GM23248 (cell line): ENCODE data around the gene MYO9A. TPM values are rescaled to one million over a fixed set of nuclear protein-coding genes. Genes with fewer than 3 reads are reported as not detected.

Experiments
- DNase-seq: peaks from one replicate; pipeline ENCODE4 v3.0.0-alpha.2; 2015
- H2AFZ ChIP-seq: fragments of 200-600 bp; sonication (generic); 2 replicates; pipeline ENCODE4 v1.6.1; 2016; ENCODE audit warnings: antibody characterized with exemption
- H3F3A ChIP-seq: fragments of 200-600 bp; sonication (generic); 2 replicates; pipeline ENCODE4 v1.6.1; 2016; ENCODE audit warnings: mild to moderate bottlenecking, antibody characterized with exemption, mixed run types; ENCODE audit not compliant: insufficient read depth
- H3K27ac ChIP-seq: fragments of 200-600 bp; sonication (generic); 2 replicates; pipeline ENCODE4 v1.5.1; 2016; ENCODE audit warnings: mild to moderate bottlenecking
- H3K27me3 ChIP-seq: fragments of 200-600 bp; sonication (generic); replicated peaks from 2 replicates; pipeline ENCODE4 v1.6.1; 2016; ENCODE audit warnings: mild to moderate bottlenecking; ENCODE audit not compliant: insufficient read depth
- H3K36me3 ChIP-seq: fragments of 200-600 bp; sonication (generic); 2 replicates; pipeline ENCODE4 v1.6.1; 2016; ENCODE audit warnings: low read depth, mild to moderate bottlenecking
- H3K4me1 ChIP-seq: fragments of 200-600 bp; sonication (generic); 2 replicates; pipeline ENCODE4 v1.6.1; 2016; ENCODE audit warnings: mild to moderate bottlenecking; ENCODE audit not compliant: insufficient read depth
- H3K4me2 ChIP-seq: fragments of 200-600 bp; sonication (generic); one replicate; pipeline ENCODE4 v1.6.1; 2016; ENCODE audit warnings: mild to moderate bottlenecking; ENCODE audit not compliant: unreplicated experiment
- H3K4me3 ChIP-seq: fragments of 200-600 bp; sonication (generic); 2 replicates; pipeline ENCODE4 v1.5.1; 2016; ENCODE audit warnings: mild to moderate bottlenecking
- H3K79me2 ChIP-seq: fragments of 200-600 bp; sonication (generic); 2 replicates; pipeline ENCODE4 v1.6.1; 2016; ENCODE audit warnings: mild to moderate bottlenecking; ENCODE audit not compliant: insufficient read depth
- H3K9ac ChIP-seq: fragments of 200-600 bp; sonication (generic); 2 replicates; pipeline ENCODE4 v1.6.1; 2016; ENCODE audit warnings: mild to moderate bottlenecking
- H3K9me2 ChIP-seq: fragments of 200-600 bp; sonication (generic); 2 replicates; pipeline ENCODE4 v1.6.1; 2016; ENCODE audit warnings: mixed run types, mild to moderate bottlenecking, moderate library complexity; ENCODE audit not compliant: insufficient read depth
- H3K9me3 ChIP-seq: fragments of 200-600 bp; sonication (generic); one replicate; pipeline ENCODE4 v1.6.1; 2017; ENCODE audit warnings: low read depth
- H4K20me1 ChIP-seq: fragments of 200-600 bp; sonication (generic); 2 replicates; pipeline ENCODE4 v1.6.0; 2016; ENCODE audit not compliant: insufficient read depth
- EZH2 ChIP-seq: fragments of 200-600 bp; sonication (generic); IDR thresholded peaks from 2 replicates; pipeline ENCODE4 v1.6.1; 2018; ENCODE audit warnings: antibody characterized with exemption, mild to moderate bottlenecking; ENCODE audit not compliant: insufficient read depth, poor library complexity, severe bottlenecking
- EZH2phosphoT487 ChIP-seq: fragments of 200-600 bp; sonication (generic); IDR thresholded peaks from 2 replicates; pipeline ENCODE4 v1.6.1; 2018; ENCODE audit warnings: antibody characterized with exemption, moderate library complexity, mild to moderate bottlenecking, low read depth; ENCODE audit not compliant: insufficient read depth
- WGBS, 2 experiments: methylation state at CpG; one replicate each; pipeline ENCODE4 v1.1.6; 2015 to 2017; ENCODE audit warnings: low lambda C conversion rate in 2 of 2, low coverage in 1 of 2; ENCODE audit errors: missing lambda C conversion rate in 2 of 2; 5-methylcytosine and 5-hydroxymethylcytosine counted together
- in situ Hi-C: fragments of 300-500 bp; cut with MboI; formaldehyde crosslinking; loops from 2 replicates; pipeline ENCODE4 v1.15.0; 2020
- polyA plus RNA-seq: library from polyadenylated mRNA; unstranded; fragments of >200 nt; fragmentation: Nextera tagmentation; extraction: Ambion mirVana; gene quantifications from 2 replicates; pipeline ENCODE4 v1.2.1, GENCODE V29; 2016
- total RNA-seq: library from RNA; depleted of rRNA; stranded (reverse); fragments of >200 nt; shearing (Covaris generic); gene quantifications from 2 replicates; pipeline ENCODE4 v1.2.3, GENCODE V29; 2014

The MYO9A gene
- total and polyA plus RNA-seq, 2 experiments from 2014 or later = 10.6 to 20.4 TPM

- H3K27ac ChIP-seq = no peak overlapping the region
- H3K4me1 ChIP-seq = peaks cover 17% of the 10 kb centered on the region
Measured at GRCh38 chr15:71804695-71805470, 313.1 kb downstream of the MYO9A start.

GRCh38 chr15:71804226-71804625 lies 313.7 kb downstream of the MYO9A start:
- H3K79me2 ChIP-seq = no peaks in the 10 kb centered on the region
- H3K4me3 ChIP-seq = no peak overlapping the region
- no peaks in the 10 kb centered on the region for H3F3A ChIP-seq
- no peak overlapping the region for H2AFZ ChIP-seq
- no peaks in the 10 kb centered on the region for H3K9me2 ChIP-seq
- H3K27ac ChIP-seq = no peak overlapping the region
- H3K36me3 ChIP-seq = no peaks in the 10 kb centered on the region
- TF ChIP-seq EZH2 = no peak
- TF ChIP-seq EZH2phosphoT487 = no peak
- no peak overlapping the region for H3K4me2 ChIP-seq
- no peak for DNase-seq
- WGBS, 2 experiments = 68 to 69% methylated on average over 5 of the region's 5 CpGs
- in situ Hi-C loops = no loop called here
- H3K9me3 ChIP-seq = no peaks in the 10 kb centered on the region
- H3K4me1 ChIP-seq = peaks cover 17% of the 10 kb centered on the region
- H3K27me3 ChIP-seq = no peaks in the 10 kb centered on the region
- no peak overlapping the region for H3K9ac ChIP-seq
- no peaks in the 10 kb centered on the region for H4K20me1 ChIP-seq

More at GRCh38 chr15:71804695-71805470, 313.1 kb downstream of the MYO9A start:
- no peak for DNase-seq
- no peaks in the 10 kb centered on the region for H3K9me2 ChIP-seq
- H3F3A ChIP-seq = no peaks in the 10 kb centered on the region
- in situ Hi-C loops = no loop called here
- no peaks in the 10 kb centered on the region for H3K36me3 ChIP-seq
- 88% methylated on average over 6 of the region's 6 CpGs for WGBS, 2 experiments
- no peaks in the 10 kb centered on the region for H3K79me2 ChIP-seq
- no peak overlapping the region for H2AFZ ChIP-seq
- H3K4me2 ChIP-seq = no peak overlapping the region
- H4K20me1 ChIP-seq = no peaks in the 10 kb centered on the region
- H3K4me3 ChIP-seq = no peak overlapping the region
- TF ChIP-seq EZH2phosphoT487 (no peak), EZH2 (no peak)
- H3K9ac ChIP-seq = no peak overlapping the region
- no peaks in the 10 kb centered on the region for H3K27me3 ChIP-seq
- H3K9me3 ChIP-seq = no peaks in the 10 kb centered on the region

- Histone ChIP-seq H3K79me2 (no peaks in the 10 kb centered on the region), H3K27me3 (no peaks in the 10 kb centered on the region), H3K4me2 (no peak overlapping the region), H2AFZ (no peak overlapping the region), H3K9ac (no peak overlapping the region), H3K4me3 (no peak overlapping the region), H3K36me3 (no peaks in the 10 kb centered on the region), H3K27ac (no peak overlapping the region), H3K4me1 (peaks cover 12% of the 10 kb centered on the region), H3F3A (no peaks in the 10 kb centered on the region), H3K9me3 (no peaks in the 10 kb centered on the region), H4K20me1 (no peaks in the 10 kb centered on the region), H3K9me2 (no peaks in the 10 kb centered on the region)
- DNase-seq = no peak
- no peak for TF ChIP-seq EZH2
- no peak for TF ChIP-seq EZH2phosphoT487
- 65 to 70% methylated on average over 6 to 21 of the region's 21 CpGs for WGBS, 2 experiments
- in situ Hi-C loops = no loop called here
Measured at GRCh38 chr15:71802770-71803169, 315.2 kb downstream of the MYO9A start.

GRCh38 chr15:71801935-71802655 lies 315.9 kb downstream of the MYO9A start:
- WGBS, 2 experiments = 85 to 92% methylated on average over 23 to 24 of the region's 24 CpGs
- H2AFZ ChIP-seq = no peak overlapping the region
- H3K9me3 ChIP-seq = no peaks in the 10 kb centered on the region
- in situ Hi-C loops = no loop called here
- no peaks in the 10 kb centered on the region for H3K36me3 ChIP-seq
- no peak for DNase-seq
- H3K9ac ChIP-seq = no peak overlapping the region
- no peaks in the 10 kb centered on the region for H4K20me1 ChIP-seq
- no peak for TF ChIP-seq EZH2phosphoT487
- no peak for TF ChIP-seq EZH2
- no peak overlapping the region for H3K4me3 ChIP-seq
- H3K27ac ChIP-seq = no peak overlapping the region
- H3K9me2 ChIP-seq = no peaks in the 10 kb centered on the region
- H3F3A ChIP-seq = no peaks in the 10 kb centered on the region
- H3K4me2 ChIP-seq = no peak overlapping the region
- no peaks in the 10 kb centered on the region for H3K27me3 ChIP-seq
- no peaks in the 10 kb centered on the region for H3K79me2 ChIP-seq
- H3K4me1 ChIP-seq = peaks cover 7% of the 10 kb centered on the region
